NB4 (cell line): ENCODE data around the gene NATD1.

ENCODE experiments used
- DNase-seq: peaks from one replicate; pipeline ENCODE4 v3.0.0; 2010; ENCODE audit warnings: low read depth
- H3K4me3 ChIP-seq: one replicate; pipeline ENCODE4 v1.5.1; 2011; ENCODE audit warnings: mild to moderate bottlenecking, low read depth, low read length, moderate library complexity
- MYC ChIP-seq: IDR thresholded peaks from 2 replicates; pipeline ENCODE4 v1.6.1; 2011; ENCODE audit warnings: low read depth, low read length
- POLR2A ChIP-seq: IDR thresholded peaks from 2 replicates; pipeline ENCODE4 v1.6.1; 2011; ENCODE audit warnings: mild to moderate bottlenecking; ENCODE audit not compliant: insufficient read length; ENCODE audit errors: extremely low read depth
- TF ChIP-seq, protein P1 (sequence below): IDR thresholded peaks from 2 replicates; pipeline ENCODE4 v1.6.1; 2011; ENCODE audit warnings: low read depth, low read length
- TF ChIP-seq, protein P2 (sequence below): IDR thresholded peaks from one replicate; pipeline ENCODE4 v1.5.1; 2012; ENCODE audit warnings: low read depth, low read length

The NATD1 gene

DNA sequence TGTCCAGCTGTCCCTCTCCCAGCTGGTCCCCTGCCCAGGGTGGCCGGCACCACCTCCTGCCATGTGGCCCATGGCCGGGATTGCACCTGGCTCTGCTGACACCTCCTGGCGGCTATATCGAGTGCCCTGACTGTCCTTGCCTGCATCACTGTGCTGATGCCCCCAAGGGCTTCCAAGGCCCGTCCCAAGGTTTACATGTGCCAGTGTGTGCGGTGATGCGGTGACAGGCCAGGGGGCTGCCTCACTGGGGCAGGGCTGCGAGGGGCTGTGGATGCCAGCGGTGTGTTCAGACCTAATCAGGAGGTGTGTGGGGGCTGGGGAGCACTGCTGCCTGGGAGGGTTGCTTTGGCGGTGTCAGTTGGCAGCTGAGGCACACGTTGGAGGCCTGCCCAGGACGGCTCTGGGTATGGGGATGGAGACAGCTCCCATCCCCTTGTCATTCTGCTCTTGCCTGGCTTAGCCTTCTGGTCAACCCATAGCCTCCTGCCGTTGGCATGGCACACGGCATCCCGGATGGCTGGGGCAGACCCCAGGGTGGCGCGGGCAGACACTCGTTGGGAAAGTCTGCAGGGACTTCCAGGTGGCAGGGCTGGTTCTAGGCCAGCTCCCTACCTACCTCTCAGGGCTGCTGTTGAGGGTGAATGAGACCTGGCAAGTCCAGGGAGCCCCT, 36.8 kb upstream of the NATD1 start:
- DNase-seq: no peak
- no peak overlapping the region for H3K4me3 ChIP-seq
- TF ChIP-seq, protein P1, sequence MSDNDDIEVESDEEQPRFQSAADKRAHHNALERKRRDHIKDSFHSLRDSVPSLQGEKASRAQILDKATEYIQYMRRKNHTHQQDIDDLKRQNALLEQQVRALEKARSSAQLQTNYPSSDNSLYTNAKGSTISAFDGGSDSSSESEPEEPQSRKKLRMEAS: no peak
- TF ChIP-seq MYC (no peak), POLR2A (no peak)
- TF ChIP-seq, protein P2, sequence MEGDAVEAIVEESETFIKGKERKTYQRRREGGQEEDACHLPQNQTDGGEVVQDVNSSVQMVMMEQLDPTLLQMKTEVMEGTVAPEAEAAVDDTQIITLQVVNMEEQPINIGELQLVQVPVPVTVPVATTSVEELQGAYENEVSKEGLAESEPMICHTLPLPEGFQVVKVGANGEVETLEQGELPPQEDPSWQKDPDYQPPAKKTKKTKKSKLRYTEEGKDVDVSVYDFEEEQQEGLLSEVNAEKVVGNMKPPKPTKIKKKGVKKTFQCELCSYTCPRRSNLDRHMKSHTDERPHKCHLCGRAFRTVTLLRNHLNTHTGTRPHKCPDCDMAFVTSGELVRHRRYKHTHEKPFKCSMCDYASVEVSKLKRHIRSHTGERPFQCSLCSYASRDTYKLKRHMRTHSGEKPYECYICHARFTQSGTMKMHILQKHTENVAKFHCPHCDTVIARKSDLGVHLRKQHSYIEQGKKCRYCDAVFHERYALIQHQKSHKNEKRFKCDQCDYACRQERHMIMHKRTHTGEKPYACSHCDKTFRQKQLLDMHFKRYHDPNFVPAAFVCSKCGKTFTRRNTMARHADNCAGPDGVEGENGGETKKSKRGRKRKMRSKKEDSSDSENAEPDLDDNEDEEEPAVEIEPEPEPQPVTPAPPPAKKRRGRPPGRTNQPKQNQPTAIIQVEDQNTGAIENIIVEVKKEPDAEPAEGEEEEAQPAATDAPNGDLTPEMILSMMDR: no peak

DNA sequence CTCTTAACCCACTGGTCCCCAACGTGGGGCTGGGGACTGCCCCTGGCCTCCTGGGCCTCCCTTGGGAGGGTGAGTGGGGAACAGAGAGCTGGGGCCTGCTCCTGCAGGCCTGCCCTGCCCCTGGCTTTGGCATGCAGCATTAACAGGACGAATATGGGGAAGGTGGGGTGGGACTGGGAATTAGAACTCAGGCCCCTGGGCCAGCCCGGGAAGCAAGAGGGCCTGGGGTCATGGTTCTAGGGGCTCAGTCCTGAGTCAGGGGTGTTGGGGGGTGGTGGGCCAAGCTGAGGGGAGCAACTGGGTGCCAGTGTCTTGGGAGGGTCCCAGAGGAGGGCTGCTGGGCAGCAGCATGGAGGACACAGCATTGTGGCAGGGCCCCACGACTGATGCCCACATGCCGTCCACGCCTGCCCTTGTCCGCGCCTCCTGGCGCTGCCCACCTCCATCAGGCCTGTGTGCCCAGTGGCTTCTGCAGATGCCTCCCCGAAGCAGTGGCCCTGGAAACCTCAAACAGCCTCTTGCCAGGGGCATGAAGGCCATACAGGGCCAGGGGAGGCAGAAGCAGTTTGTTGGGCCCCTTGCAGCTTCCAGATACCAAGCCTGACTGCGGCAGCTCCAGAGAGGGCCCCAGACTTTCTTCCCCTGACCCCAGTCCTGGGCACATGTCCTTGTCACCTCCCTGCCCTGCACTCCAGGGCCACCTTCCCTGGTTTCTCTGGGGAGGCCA, 36.1 kb upstream of the NATD1 start:
- no peak overlapping the region for H3K4me3 ChIP-seq
- DNase-seq: peak; percentile 13
- TF ChIP-seq POLR2A (no peak), MYC (no peak)
- TF ChIP-seq, protein P1: no peak
- TF ChIP-seq, protein P2: no peak

DNA sequence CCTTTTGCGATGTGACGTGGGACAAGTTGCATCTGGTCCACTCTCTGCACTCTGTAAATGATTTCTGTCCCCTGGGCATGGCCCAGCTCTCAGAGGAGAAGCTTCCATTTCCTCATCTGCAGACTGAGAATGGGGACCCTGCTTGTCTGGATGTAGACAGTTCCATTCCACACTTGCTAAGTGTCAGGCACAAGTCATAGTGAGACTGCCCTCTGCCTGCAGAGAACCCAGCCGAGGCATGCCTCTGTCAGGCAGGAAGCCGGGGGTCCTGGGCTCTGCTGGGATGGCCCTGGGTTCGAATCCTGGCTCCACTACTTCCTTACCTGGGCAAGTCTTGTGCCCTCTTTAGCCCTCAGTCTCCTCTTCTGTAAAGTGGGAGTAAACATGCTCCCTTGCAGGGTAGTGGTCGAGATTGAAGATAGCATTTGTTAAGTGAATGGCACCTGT, 35.4 kb upstream of the NATD1 start:
- peak overlapping the region; percentile 52 for H3K4me3 ChIP-seq
- TF ChIP-seq, protein P2: no peak
- TF ChIP-seq, protein P1: no peak
- TF ChIP-seq POLR2A: no peak
- no peak for TF ChIP-seq MYC
- DNase-seq: peak; percentile 85

DNA sequence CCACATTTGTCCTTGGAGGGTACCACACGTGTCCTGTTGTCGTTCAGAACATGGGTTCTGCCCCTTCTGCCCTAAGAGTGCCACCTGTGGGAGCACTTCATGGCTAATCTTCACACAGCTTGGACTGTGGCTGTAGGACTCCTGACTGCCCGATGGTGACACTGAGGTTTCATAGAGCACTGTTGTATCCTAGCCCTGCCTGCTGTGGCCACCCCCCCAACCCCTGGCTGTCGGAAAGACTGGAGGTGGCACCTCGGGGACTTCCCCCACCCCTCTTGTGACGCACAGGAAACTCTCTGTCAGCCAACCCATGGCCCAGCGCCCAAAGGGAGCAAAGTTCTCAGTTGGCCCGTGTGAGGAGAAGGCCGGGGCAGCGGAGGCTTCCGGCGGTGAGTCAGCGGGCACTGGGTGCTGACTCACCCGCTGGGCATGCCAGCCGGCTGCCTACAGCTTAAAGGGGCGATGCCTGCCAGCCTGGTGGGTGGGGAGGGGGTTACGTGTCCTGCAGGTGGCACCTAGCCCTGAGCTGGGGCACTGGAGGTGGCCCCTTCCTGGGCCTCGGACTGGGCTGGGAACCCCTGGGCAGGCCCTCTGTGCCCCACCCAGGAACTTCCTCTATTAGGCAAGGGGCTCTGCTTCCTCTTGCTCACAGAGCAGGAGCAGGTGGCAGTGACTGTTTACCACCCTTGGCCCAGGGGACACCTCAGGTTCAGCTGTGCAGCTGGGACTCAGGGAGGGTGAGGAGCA, 34.7 kb upstream of the NATD1 start:
- DNase-seq: peak; percentile 99
- H3K4me3 ChIP-seq: peak overlapping the region; percentile 96
- TF ChIP-seq, protein P1: peak; percentile 59
- TF ChIP-seq MYC (peak; percentile 83), POLR2A (peak; percentile 20)
- TF ChIP-seq, protein P2: no peak

DNA sequence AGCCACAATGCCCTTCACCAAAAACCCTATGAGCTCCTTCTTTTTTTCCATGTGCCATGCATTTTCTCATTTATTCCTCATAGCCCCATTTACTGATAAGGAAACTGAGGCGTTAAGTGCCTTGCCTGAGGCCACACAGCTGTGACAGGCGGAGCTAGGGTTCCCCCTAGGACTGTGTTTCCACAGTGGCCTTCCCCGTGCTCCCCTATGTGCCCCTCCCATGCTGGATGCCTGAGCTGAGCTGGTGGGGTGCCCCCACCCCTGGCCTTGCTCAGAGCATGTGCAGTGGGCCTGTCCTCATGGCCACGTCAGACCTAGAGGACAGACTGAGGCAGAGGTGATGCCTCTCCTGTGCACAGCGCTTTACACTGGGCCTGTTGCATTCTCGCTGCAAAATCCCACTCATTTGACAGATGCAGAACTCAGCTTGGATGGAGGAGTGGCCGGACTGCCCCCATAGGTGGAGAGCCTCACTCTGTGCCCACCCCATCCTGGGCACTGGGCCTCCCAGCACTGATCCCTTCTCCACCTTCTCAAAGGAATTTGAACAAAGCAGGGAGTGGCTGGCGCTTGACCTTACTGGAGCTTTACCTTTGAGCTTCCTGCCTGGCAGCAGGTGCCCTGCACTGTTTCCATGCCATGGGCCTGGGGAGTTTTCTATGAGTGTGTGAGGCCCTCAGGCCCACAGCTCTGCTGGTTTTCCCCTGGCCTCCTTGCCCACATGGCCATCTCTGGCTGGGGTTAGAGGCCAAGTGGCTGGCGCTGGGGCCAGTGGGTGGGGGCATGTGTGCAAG, 33.9 kb upstream of the NATD1 start:
- peak overlapping the region; percentile 96 for H3K4me3 ChIP-seq
- DNase-seq: peak; percentile 15
- no peak for TF ChIP-seq MYC
- TF ChIP-seq, protein P1: no peak
